ENCODE measurements around the gene KLHL36. TPM values are rescaled to one million over a fixed set of nuclear protein-coding genes. Genes with fewer than 3 reads are reported as not detected.

KLHL36 gene
- total and polyA plus RNA-seq, 8 donors: 23.8 to 50.9 (median 28.3) TPM

DNA sequence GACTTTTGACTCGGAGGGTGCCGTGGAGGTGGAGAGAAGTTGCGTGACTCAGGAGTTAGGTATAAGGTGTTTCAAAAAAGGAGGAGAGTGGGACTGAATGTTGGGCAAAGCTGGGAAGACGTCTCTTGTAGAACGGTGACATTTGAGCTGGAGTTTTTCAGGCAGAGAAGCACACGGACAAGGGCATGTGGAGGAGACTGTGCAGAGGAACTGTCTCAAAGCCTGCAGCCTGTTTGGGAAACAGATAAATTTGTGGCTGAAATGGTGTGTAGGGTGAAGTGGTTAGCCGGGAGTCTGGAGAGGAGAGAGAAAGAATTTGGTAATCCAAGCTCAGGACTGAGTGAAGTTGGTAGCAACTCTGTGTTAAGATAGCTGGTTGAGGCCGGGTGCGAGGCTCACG is 61.3 kb downstream of the KLHL36 start:
- intact Hi-C loops (cut with DNase I): no loop called here
- H3K36me3 ChIP-seq: no peaks in the 10 kb centered on the region
- TF ChIP-seq CTCF (IDR thresholded peaks at IDR 0.05): no peak
- no peaks in the 10 kb centered on the region for H3K27me3 ChIP-seq
- H3K4me1 ChIP-seq: peaks cover 0 to 55% of the 10 kb centered on the region in 2 donors
- no peaks in the 10 kb centered on the region for H3K9me3 ChIP-seq
- H3K27ac ChIP-seq: no peak overlapping the region
- no peak for ATAC-seq
- DNase-seq: no peak
- no peak overlapping the region for H3K4me3 ChIP-seq

DNA sequence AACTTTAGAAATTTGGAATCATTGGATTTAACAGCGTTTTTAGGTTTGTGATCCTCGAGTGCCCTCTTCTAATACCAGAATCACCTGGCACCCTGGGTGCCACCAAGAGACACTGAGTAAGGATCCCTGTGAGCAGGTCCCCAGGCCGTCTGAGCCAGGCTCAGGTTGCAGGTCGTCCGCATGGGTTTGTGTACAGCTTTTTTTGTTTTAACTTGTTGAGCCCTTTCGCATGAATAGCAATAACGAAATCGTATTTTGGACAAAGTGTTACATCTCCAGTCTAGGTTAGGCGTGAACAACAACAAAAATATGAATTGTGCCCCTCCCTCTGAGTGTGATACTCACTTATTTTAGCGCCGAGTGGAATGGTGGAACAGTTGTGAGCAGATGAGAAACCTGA is 62.4 kb downstream of the KLHL36 start:
- Histone ChIP-seq H3K27me3 (no peaks in the 10 kb centered on the region), H3K27ac (no peak overlapping the region), H3K4me3 (no peak overlapping the region), H3K9me3 (no peaks in the 10 kb centered on the region), H3K4me1 (peaks cover 0 to 50% of the 10 kb centered on the region in 2 donors), H3K36me3 (no peaks in the 10 kb centered on the region)
- TF ChIP-seq CTCF (IDR thresholded peaks at IDR 0.05): no peak
- no peak for ATAC-seq
- intact Hi-C loops (cut with DNase I): no loop called here
- DNase-seq: no peak

Other genes with a start within 250 kb of the KLHL36 start
- 10 to 100 TPM; 13.1 to 18.8 TPM for gene MEAK7, start 143.9 kb upstream of the KLHL36 start, total RNA-seq
- 10 to 100 TPM; 19.8 to 22.3 (median 21.0) TPM for gene MEAK7, start 143.9 kb upstream of the KLHL36 start, polyA plus RNA-seq (ENCODE audit: insufficient read length in 6 of 6)
- 100 to 1,000 TPM in 1 of 2 donors, 10 to 100 TPM in 1; 92.7 to 206 TPM for gene COTL1, start 30.4 kb upstream of the KLHL36 start, total RNA-seq
- 100 to 1,000 TPM; 109 to 146 (median 119) TPM for gene COTL1, start 30.4 kb upstream of the KLHL36 start, polyA plus RNA-seq (ENCODE audit: insufficient read length in 6 of 6)
- 10 to 100 TPM; 57.4 to 77.3 TPM for gene USP10, start 51.5 kb downstream of the KLHL36 start, total RNA-seq
- 100 to 1,000 TPM in 1 of 6 donors, 10 to 100 TPM in 5; 80.3 to 102 (median 91.7) TPM for gene USP10, start 51.5 kb downstream of the KLHL36 start, polyA plus RNA-seq (ENCODE audit: insufficient read length in 6 of 6)
- 100 to 1,000 TPM in 1 of 2 donors, 10 to 100 TPM in 1; 86.6 to 106 TPM for gene CRISPLD2, start 171.5 kb downstream of the KLHL36 start, total RNA-seq
- 10 to 100 TPM; 13.8 to 29.5 (median 21.9) TPM for gene CRISPLD2, start 171.5 kb downstream of the KLHL36 start, polyA plus RNA-seq (ENCODE audit: insufficient read length in 6 of 6)